Stimulated activated CD4-positive, alpha-beta T cell treated with anti-CD3 and anti-CD28 coated beads, Interleukin-1b, Interleukin-23, amount 100 ng/mL, for 4 hours (primary cell): Measurements from ENCODE around the gene TTLL1.

Source experiments
- DNase-seq, 2 donors: peaks; one replicate each; pipeline ENCODE4 v3.0.0-alpha.2; 2020; ENCODE audit warnings: low read depth in 2 of 2

TTLL1 gene

DNA sequence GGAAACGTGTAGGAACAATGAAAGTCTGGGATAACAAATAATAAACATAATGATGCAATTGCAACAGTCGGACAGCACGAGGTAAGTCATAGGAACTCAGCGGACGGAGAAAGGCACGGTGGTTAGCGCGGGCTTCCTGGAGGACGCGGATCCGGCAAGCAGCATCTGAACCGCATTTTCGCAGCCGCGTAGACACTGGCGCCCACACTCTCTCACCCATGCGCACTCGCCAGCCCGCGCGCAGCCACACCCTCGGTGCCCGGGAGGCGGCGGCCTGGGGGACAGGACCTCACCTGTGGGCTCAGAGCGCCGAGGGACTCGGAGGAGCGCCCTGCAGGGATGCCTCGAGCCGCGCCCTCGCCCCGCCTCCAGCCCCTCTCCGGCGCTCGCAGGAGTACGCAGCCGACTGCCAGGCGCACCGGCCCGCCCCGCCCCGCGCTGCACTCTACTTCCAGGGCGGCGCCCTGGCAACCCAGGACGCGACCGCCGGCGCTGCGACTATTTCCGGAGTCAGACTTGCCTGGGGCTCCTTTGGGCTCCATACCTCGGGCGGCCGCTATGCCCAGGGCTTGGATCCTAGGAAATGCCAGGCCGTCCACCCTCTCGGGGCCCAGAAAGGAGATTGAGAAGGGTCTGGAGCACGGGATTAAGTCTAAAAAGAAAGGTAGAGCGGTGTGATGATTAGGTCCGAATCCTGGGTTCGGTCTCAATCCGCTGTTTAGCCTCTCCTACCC, at the start of gene TTLL1:
TTLL1 (minus strand) TSS at position 408 of the 734 bp plus-strand sequence. CDS start 13,805 bp downstream, outside the sequence.
- DNase-seq: peak; percentile 74 to 87

DNA sequence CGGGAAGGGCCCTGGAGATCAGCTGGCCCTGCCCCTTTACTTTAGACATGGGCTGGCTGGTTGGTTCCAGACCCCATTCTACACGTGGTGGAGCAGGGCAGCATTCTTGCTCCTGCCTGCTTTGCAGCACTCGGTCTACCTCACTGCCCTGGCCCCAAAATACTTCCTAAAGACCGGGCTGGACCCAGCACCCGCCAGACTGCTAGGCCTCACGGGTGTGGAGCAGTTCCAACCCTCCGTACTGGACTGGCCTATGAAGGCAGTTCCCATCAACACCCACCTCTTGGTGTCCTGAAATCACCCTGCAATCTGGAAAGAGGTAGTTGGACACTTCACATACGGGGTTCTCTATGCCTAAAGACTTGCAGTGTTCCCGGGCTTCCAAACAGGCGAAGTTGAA, 47.6 kb upstream of the TTLL1 start:
- DNase-seq: no peak

- peak; percentile 31 to 33 for DNase-seq
Measured at GRCh38 chr22:43136255-43136654, 47.1 kb upstream of the TTLL1 start.

- no peak for DNase-seq
Measured at GRCh38 chr22:43135565-43135964, 46.4 kb upstream of the TTLL1 start.

GRCh38 chr22:43134553-43134952, 45.4 kb upstream of the TTLL1 start:
- DNase-seq: no peak

GRCh38 chr22:43133401-43133800, 44.2 kb upstream of the TTLL1 start:
- DNase-seq: no peak

GRCh38 chr22:43131773-43132501, 42.7 kb upstream of the TTLL1 start:
- no peak for DNase-seq

DNA sequence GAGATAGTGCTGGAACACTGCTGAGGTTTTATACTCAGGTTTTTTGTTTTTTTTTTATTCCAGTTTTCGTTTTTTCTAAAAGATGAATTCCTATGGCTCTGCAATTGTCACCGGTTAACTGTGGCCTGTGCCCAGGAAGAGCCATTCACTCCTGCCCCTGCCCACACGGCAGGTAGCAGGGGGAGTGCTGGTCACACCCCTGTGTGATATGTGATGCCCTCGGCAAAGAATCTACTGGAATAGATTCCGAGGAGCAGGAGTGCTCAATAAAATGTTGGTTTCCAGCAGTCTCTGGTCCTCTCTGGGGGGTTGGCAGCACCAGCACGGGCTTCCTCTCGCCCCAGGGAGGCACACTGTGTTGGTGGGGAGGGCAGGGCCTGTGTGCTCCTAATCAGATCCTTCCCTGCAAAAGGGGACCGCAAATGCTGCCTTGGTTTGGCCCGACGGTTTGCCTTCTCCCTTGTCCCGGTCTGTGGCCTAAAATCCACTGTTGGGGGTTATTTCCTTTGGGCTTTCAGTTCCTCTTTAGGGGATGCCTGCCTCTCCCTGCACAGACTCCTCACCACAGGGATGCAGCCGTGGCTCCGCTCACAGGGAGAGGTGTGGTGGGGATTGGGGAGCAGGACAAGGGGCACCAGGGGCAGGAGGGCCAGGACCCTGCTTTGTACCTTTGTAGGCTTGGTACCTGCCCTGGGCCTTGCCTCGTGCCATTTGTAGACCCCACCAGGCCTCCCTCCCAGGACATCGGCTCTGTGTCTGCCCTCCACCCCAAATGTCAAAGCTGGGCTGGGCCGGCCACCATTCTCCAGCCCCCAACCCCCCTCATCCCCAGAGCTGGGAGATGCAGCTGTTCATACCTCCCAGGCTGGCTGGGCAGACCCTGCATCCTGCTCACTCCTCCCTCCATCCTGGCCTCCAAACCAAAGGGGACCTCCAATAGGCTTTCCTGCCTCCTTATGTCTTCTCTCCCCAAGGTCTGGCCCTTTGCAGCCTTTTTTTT, 40.5 kb upstream of the TTLL1 start:
- no peak for DNase-seq

DNA sequence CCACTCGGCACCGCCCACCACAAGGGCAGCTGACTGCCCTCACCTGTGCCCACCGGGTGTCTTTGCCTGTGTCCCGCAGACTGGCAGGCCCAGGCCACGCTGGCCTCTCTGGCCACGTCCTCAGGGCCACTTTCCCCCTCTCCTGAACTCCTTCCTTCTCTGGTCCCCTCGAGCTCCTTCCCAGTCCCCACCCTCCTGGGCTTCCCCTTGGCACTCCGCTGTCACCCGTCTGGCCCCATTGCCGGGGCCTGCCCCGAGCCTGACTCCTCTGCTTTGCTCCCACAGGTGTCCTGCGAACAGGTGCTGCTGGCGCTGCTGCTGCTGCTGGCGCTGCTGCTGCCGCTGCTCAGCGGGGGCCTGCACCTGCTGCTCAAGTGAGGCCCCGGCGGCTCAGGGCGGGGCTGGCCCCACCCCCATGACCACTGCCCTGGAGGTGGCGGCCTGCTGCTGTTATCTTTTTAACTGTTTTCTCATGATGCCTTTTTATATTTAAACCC, 39.8 kb upstream of the TTLL1 start:
- DNase-seq: no peak

GRCh38 chr22:43128116-43128515, 38.9 kb upstream of the TTLL1 start:
- no peak for DNase-seq

DNA sequence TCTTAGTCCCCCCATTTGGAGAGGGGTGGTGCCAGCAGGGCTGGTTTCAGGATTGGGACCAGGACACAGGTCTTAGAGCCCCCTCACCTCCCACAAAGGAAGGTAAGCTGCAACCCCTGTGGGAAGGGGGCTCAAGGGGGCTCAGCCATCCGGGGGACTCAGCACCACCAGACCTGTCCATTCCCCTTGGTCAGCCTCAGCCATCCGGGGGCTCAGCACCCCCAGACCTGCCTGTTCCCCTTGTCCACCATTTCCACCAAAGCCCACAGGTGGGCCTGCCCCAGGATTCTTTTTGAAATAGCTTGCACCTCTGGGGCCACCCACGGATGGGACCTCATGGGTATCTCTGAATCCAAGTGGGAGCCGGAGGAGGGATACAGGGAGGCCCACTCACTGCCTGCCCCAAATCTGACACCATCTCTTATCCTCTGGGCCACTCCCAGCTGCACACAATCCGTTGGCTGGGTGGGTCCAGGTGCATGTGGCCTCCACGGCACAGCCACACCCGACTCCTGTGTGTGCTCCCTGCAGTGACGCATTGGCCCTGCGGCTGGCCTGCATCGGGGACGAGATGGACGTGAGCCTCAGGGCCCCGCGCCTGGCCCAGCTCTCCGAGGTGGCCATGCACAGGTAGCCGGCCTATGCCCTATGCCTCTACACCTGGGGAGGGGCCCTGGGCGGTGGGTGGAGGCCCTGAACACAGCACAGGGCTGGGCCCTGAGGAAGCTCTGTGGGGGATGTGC, 38.1 kb upstream of the TTLL1 start:
- DNase-seq: no peak

DNA sequence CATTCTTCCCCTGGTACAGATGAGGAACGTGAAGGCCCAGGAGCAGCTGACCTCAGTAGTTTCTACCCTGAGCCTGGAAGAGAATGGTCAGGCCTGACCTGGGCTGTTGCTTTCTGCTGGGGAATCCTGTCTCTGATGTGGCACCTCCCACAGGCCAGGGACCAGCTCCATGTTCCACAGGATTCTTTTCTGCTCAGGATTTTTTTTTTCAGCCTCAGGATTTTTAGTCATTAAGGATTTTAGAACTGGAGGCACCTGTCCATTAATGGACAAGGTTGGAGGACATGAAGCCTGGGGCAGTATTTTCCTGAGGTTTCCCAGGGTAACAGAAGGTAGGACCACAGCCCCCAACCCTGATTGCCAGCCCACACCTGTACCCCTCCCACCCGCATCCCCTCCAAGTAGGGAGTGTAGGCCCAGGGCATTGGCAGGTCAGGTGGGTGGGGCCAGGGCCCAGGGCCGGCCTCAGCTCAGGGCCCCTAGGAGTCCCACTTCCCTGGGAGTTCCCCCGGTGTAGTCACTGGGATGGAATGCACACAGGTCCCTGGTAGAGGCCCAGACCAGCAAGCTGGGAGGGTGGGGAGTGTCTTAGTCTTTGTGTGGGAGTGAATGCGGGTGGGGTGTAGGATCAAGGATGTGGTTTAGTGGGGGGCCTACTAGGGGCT, 37.4 kb upstream of the TTLL1 start:
- DNase-seq: no peak

DNA sequence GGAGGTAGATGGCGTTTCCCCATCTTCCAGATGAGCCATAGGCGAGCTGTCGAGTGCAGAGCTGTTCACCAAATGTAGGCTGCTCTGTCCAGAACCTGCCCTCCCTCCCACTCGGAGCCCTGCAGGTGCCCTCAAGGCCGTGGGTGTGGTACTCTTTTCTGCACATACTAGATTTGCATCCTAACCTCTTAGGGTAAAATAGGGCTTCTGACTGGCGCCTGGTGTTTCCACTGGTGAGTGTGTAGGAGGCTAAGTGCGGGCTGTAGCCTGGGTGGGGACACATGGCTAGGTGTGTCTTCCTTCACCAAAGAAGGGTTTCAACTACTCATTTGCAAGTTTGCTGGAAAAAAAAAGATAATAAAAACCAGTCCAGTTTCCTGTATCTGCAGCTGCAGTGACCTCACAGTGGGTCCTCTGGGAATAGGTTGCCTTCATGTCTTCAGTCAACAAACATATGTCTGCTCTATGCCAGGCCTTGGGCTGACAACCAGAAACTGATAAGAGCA, 29.8 kb upstream of the TTLL1 start:
- no peak for DNase-seq

GRCh38 chr22:43118024-43118849, 29.0 kb upstream of the TTLL1 start:
- no peak for DNase-seq

DNA sequence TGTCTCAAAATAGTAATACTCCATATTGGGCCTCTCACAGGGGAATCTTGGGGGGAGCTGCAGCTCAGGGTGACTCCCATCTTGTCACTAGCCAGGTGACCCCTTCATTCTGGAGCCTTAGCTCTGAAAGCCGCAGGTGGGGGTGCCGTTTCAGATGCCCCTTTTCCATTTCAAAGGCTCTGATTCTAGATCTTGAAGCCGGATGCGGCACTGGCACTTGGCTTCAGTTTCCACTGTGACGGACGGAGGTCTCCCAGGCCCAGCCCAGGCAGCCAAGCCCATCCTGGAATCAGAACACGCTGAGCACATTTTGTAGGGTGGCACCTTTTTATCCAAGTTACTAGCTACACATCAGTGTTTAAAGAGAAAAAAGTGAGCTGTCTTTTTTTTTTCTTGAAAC, 27.7 kb upstream of the TTLL1 start:
- DNase-seq: no peak

DNA sequence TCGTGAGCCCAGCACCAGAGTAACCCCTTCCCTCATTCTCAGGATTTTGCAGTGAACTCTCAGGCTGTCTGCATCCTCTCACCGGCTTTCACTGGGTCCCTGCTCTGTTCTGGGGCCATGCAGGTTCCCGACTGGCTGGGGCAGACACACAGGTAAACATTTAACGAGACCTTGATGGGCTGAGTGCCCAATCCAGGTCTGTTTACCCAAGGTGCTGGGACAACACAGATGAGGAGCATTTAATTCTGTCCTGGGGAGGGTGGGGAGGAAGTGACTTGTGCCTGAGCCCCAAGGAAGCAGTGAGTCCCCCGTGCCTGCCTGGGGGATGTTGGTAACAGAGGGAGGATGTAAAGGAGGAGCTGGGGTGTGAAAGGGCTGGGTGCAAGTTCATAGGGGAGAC, 25.8 kb upstream of the TTLL1 start:
- DNase-seq: no peak

GRCh38 chr22:43113526-43114251, 24.5 kb upstream of the TTLL1 start:
- DNase-seq: no peak

DNA sequence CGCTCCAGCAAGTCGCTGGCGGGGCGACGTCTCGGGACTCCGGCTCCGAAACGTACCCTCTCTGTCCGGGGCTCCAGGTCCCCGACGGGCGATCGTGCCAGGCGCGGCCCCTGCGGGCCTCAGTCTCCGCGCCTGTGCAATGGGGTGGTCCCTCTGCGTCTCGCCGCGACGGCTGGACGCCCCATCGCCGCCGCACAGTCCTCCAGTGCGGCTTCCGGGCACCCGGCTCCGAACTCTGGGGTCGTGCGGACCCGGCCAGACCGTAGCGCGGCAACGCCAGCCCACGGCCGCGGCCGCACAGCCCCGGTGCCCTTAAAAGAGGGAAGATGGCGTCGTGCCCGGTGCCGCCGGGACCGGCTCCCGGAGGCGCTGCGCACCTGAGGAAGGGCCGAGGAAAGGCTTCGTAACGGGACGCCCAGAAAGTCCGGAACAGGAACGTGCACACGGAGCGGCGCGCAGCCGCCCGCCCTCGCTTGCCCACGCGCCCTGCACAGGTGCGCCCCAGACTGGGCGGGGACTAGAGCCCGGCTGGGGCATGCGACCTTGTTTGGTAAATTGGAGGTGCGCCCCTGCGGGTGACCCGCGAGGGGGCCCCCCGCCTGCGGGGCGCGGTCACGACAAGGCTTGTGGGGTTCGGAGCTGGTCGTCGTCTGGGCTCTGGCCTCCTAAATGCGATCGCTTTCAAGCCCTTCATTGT, 21.9 kb upstream of the TTLL1 start:
- peak; percentile 29 to 39 for DNase-seq
